ENCODE data around the gene CLCN3.

DNA sequence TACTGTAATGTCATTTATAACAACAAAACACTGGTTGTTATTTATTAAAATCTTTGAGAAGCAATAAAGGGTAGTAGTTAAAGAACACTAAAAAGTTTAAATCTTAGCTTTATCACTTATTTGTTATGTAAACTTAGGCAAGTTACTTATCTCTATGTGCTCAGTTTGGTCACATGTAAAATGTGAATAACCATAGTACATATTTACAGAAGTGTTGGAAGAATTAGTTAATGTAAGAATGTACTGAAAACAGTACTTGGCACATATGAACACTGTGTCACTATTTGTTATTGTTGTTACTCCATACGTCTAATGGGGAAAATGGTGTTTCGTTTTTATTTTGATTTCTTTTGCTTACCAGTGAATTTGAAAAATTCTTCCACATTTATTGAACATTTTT lies 17.1 kb upstream of the CLCN3 start:
- TF ChIP-seq, protein P1, sequence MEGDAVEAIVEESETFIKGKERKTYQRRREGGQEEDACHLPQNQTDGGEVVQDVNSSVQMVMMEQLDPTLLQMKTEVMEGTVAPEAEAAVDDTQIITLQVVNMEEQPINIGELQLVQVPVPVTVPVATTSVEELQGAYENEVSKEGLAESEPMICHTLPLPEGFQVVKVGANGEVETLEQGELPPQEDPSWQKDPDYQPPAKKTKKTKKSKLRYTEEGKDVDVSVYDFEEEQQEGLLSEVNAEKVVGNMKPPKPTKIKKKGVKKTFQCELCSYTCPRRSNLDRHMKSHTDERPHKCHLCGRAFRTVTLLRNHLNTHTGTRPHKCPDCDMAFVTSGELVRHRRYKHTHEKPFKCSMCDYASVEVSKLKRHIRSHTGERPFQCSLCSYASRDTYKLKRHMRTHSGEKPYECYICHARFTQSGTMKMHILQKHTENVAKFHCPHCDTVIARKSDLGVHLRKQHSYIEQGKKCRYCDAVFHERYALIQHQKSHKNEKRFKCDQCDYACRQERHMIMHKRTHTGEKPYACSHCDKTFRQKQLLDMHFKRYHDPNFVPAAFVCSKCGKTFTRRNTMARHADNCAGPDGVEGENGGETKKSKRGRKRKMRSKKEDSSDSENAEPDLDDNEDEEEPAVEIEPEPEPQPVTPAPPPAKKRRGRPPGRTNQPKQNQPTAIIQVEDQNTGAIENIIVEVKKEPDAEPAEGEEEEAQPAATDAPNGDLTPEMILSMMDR (IDR thresholded peaks at IDR 0.05): no peak
- no peak for TF ChIP-seq POLR2A (IDR thresholded peaks at IDR 0.05)
